Astrocyte (in vitro differentiated cells and primary cell): ENCODE measurements around the gene LRRC8D. TPM values are rescaled to one million over a fixed set of nuclear protein-coding genes. Genes with fewer than 3 reads are reported as not detected.

ENCODE experiments used
- DNase-seq: peaks from one replicate; pipeline ENCODE4 v3.0.0-alpha.2; 2010; ENCODE audit warnings: low read depth
- FAIRE-seq: peaks from 2 replicates; lab custom pipeline; 2011; peaks lifted over from hg19 to GRCh38; lab: Jason Lieb, UNC
- H2AFZ ChIP-seq: 2 replicates; pipeline ENCODE4 v1.6.0; 2012; ENCODE audit warnings: low read depth, low read length, inconsistent platforms
- H3K27ac ChIP-seq: 2 replicates; pipeline ENCODE4 v1.5.1; 2011; ENCODE audit warnings: low read depth, low read length, inconsistent platforms
- H3K27me3 ChIP-seq: 2 replicates; pipeline ENCODE4 v1.6.0; 2011; ENCODE audit warnings: low read length, inconsistent platforms; ENCODE audit not compliant: insufficient read depth
- H3K36me3 ChIP-seq: 2 replicates; pipeline ENCODE4 v1.5.1; 2011; ENCODE audit warnings: low read length, inconsistent platforms; ENCODE audit not compliant: insufficient read depth
- H3K4me1 ChIP-seq: 2 replicates; pipeline ENCODE4 v1.5.1; 2011; ENCODE audit warnings: low read length, inconsistent platforms; ENCODE audit not compliant: insufficient read depth
- H3K4me2 ChIP-seq: 2 replicates; pipeline ENCODE4 v1.6.0; 2012; ENCODE audit warnings: low read length, inconsistent platforms
- H3K4me3 ChIP-seq: 2 replicates; pipeline ENCODE4 v1.5.1; 2011; ENCODE audit warnings: low read depth, mild to moderate bottlenecking, low read length, inconsistent platforms; ENCODE audit not compliant: insufficient read depth
- H3K79me2 ChIP-seq: 2 replicates; pipeline ENCODE4 v1.6.0; 2012; ENCODE audit warnings: mild to moderate bottlenecking, low read length, inconsistent platforms; ENCODE audit not compliant: insufficient read depth
- H3K9ac ChIP-seq: 2 replicates; pipeline ENCODE4 v1.6.0; 2012; ENCODE audit warnings: mild to moderate bottlenecking, low read length, inconsistent platforms
- H3K9me3 ChIP-seq: 2 replicates; pipeline ENCODE4 v1.5.1; 2012; ENCODE audit warnings: low read depth, mild to moderate bottlenecking, low read length, inconsistent platforms; ENCODE audit not compliant: insufficient read depth
- H4K20me1 ChIP-seq: 2 replicates; pipeline ENCODE4 v1.6.0; 2012; ENCODE audit warnings: low read length, inconsistent platforms; ENCODE audit not compliant: insufficient read depth
- H3K27ac Mint-ChIP-seq: one replicate; pipeline ENCODE4 v1.8.0; 2021; ENCODE audit warnings: mild to moderate bottlenecking, mixed read lengths; ENCODE audit not compliant: unreplicated experiment
- H3K27me3 Mint-ChIP-seq: one replicate; pipeline ENCODE4 v1.8.0; 2021; ENCODE audit warnings: low read depth, mixed read lengths; ENCODE audit not compliant: unreplicated experiment
- H3K36me3 Mint-ChIP-seq: one replicate; pipeline ENCODE4 v1.8.0; 2021; ENCODE audit warnings: low read depth, mixed read lengths; ENCODE audit not compliant: unreplicated experiment
- H3K4me1 Mint-ChIP-seq: one replicate; pipeline ENCODE4 v1.8.0; 2021; ENCODE audit warnings: low read depth, mixed read lengths; ENCODE audit not compliant: unreplicated experiment
- H3K4me3 Mint-ChIP-seq: one replicate; pipeline ENCODE4 v1.8.0; 2021; ENCODE audit warnings: mild to moderate bottlenecking, moderate library complexity, mixed read lengths; ENCODE audit not compliant: unreplicated experiment
- H3K9me3 Mint-ChIP-seq: one replicate; pipeline ENCODE4 v1.8.0; 2021; ENCODE audit warnings: mild to moderate bottlenecking, mixed read lengths; ENCODE audit not compliant: unreplicated experiment
- CTCF ChIP-seq: IDR thresholded peaks from 2 replicates; pipeline ENCODE4 v1.5.1; 2011; ENCODE audit warnings: low read depth, mild to moderate bottlenecking, inconsistent platforms, low read length, moderate library complexity; ENCODE audit not compliant: insufficient read depth
- EZH2 ChIP-seq: IDR thresholded peaks from 2 replicates; pipeline ENCODE4 v1.6.1; 2012; ENCODE audit warnings: mild to moderate bottlenecking, low read length, inconsistent platforms; ENCODE audit not compliant: insufficient read depth
- total RNA-seq: library from RNA; stranded (reverse); gene quantifications from 2 replicates; pipeline ENCODE4 v1.2.1, GENCODE V29; 2021

LRRC8D gene
- total RNA-seq, 1 donor from 2014 or later = 36.9 TPM

GRCh38 chr1:89876463-89876862, 55.6 kb downstream of the LRRC8D start:
- no peak for DNase-seq
- no peak for TF ChIP-seq CTCF
- TF ChIP-seq EZH2 = no peak
- H2AFZ ChIP-seq = no peak overlapping the region
- H3K27ac ChIP-seq = no peak overlapping the region
- no peak overlapping the region for H3K9ac ChIP-seq
- Mint-ChIP-seq H3K4me1 (peaks cover 11% of the 10 kb centered on the region), H3K27ac (no peak overlapping the region), H3K4me3 (no peak overlapping the region), H3K36me3 (peaks cover 11% of the 10 kb centered on the region), H3K9me3 (peaks cover 5% of the 10 kb centered on the region), H3K27me3 (no peaks in the 10 kb centered on the region)
- H3K9me3 ChIP-seq = peaks cover under 1% of the 10 kb centered on the region
- H3K36me3 ChIP-seq = peaks cover 2% of the 10 kb centered on the region
- H3K79me2 ChIP-seq = peaks cover 2% of the 10 kb centered on the region
- H3K4me1 ChIP-seq = peaks cover 7% of the 10 kb centered on the region
- FAIRE-seq = no peak
- no peak overlapping the region for H3K4me2 ChIP-seq
- no peaks in the 10 kb centered on the region for H4K20me1 ChIP-seq
- H3K4me3 ChIP-seq = no peak overlapping the region
- H3K27me3 ChIP-seq = no peaks in the 10 kb centered on the region

GRCh38 chr1:89877756-89878155, 56.9 kb downstream of the LRRC8D start:
- Mint-ChIP-seq H3K4me1 (peaks cover 11% of the 10 kb centered on the region), H3K27ac (no peak overlapping the region), H3K27me3 (no peaks in the 10 kb centered on the region), H3K9me3 (peaks cover 8% of the 10 kb centered on the region), H3K4me3 (no peak overlapping the region), H3K36me3 (peaks cover 20% of the 10 kb centered on the region)
- Histone ChIP-seq H3K4me2 (no peak overlapping the region), H2AFZ (no peak overlapping the region), H3K4me1 (peaks cover 7% of the 10 kb centered on the region), H4K20me1 (no peaks in the 10 kb centered on the region), H3K9me3 (peaks cover 6% of the 10 kb centered on the region), H3K79me2 (peaks cover 3% of the 10 kb centered on the region), H3K4me3 (no peak overlapping the region), H3K27me3 (no peaks in the 10 kb centered on the region), H3K36me3 (peaks cover 2% of the 10 kb centered on the region), H3K27ac (no peak overlapping the region), H3K9ac (no peak overlapping the region)
- DNase-seq (no peak), FAIRE-seq (no peak)
- TF ChIP-seq EZH2 = no peak
- TF ChIP-seq CTCF = no peak

GRCh38 chr1:89878256-89878655, 57.4 kb downstream of the LRRC8D start:
- TF ChIP-seq CTCF (no peak), EZH2 (no peak)
- Histone ChIP-seq H3K36me3 (peaks cover 2% of the 10 kb centered on the region), H3K4me2 (no peak overlapping the region), H3K79me2 (peaks cover 8% of the 10 kb centered on the region), H3K9me3 (peaks cover 6% of the 10 kb centered on the region), H3K27me3 (no peaks in the 10 kb centered on the region), H3K27ac (no peak overlapping the region), H2AFZ (no peak overlapping the region), H3K4me3 (no peak overlapping the region), H3K9ac (no peak overlapping the region), H4K20me1 (no peaks in the 10 kb centered on the region), H3K4me1 (peaks cover 7% of the 10 kb centered on the region)
- no peaks in the 10 kb centered on the region for H3K27me3 Mint-ChIP-seq
- H3K9me3 Mint-ChIP-seq = peaks cover 8% of the 10 kb centered on the region
- DNase-seq = no peak
- no peak for FAIRE-seq
- H3K4me3 Mint-ChIP-seq = no peak overlapping the region
- H3K4me1 Mint-ChIP-seq = peaks cover 11% of the 10 kb centered on the region
- H3K27ac Mint-ChIP-seq = no peak overlapping the region
- H3K36me3 Mint-ChIP-seq = peaks cover 20% of the 10 kb centered on the region
